Glutamatergic neuron (in vitro differentiated cells): ENCODE measurements around the gene SHTN1. TPM values are rescaled to one million over a fixed set of nuclear protein-coding genes. Genes with fewer than 3 reads are reported as not detected.

ENCODE experiments used
- DNase-seq: peaks from one replicate; pipeline ENCODE4 v3.0.0; 2022
- H3K27ac Mint-ChIP-seq: one replicate; pipeline ENCODE4 v1.8.0; 2020; ENCODE audit warnings: mild to moderate bottlenecking, mixed read lengths, inconsistent platforms; ENCODE audit not compliant: unreplicated experiment
- H3K27me3 Mint-ChIP-seq: one replicate; pipeline ENCODE4 v1.8.0; 2020; ENCODE audit warnings: mild to moderate bottlenecking, moderate library complexity, mixed read lengths, inconsistent platforms; ENCODE audit not compliant: unreplicated experiment
- H3K36me3 Mint-ChIP-seq: one replicate; pipeline ENCODE4 v1.8.0; 2020; ENCODE audit warnings: mild to moderate bottlenecking, mixed read lengths, inconsistent platforms; ENCODE audit not compliant: unreplicated experiment
- H3K4me1 Mint-ChIP-seq: one replicate; pipeline ENCODE4 v1.8.0; 2020; ENCODE audit warnings: mild to moderate bottlenecking, low read depth, mixed read lengths, inconsistent platforms; ENCODE audit not compliant: unreplicated experiment
- H3K4me3 Mint-ChIP-seq: one replicate; pipeline ENCODE4 v1.8.0; 2020; ENCODE audit warnings: mild to moderate bottlenecking, mixed read lengths, inconsistent platforms; ENCODE audit not compliant: unreplicated experiment
- H3K9me3 Mint-ChIP-seq: one replicate; pipeline ENCODE4 v1.8.0; 2020; ENCODE audit warnings: mild to moderate bottlenecking, moderate library complexity, mixed read lengths, inconsistent platforms; ENCODE audit not compliant: unreplicated experiment
- total RNA-seq: library from RNA; stranded (reverse); fragmentation: NEBNext Ultra II Directional; extraction: Animal tissue kit (Norgen Biotek cat#: 25700); gene quantifications from one replicate; pipeline ENCODE4 v1.2.1, GENCODE V29; 2021; ENCODE audit not compliant: unreplicated experiment
- TF ChIP-seq, protein P1 (sequence below): fragments of 200-600 bp; sonication (generic); IDR thresholded peaks from one replicate; pipeline ENCODE4 v1.5.0; 2021; ENCODE audit not compliant: partially characterized antibody, unreplicated experiment

The SHTN1 gene
- total RNA-seq, 1 donor from 2014 or later, result 54.8 TPM

DNA sequence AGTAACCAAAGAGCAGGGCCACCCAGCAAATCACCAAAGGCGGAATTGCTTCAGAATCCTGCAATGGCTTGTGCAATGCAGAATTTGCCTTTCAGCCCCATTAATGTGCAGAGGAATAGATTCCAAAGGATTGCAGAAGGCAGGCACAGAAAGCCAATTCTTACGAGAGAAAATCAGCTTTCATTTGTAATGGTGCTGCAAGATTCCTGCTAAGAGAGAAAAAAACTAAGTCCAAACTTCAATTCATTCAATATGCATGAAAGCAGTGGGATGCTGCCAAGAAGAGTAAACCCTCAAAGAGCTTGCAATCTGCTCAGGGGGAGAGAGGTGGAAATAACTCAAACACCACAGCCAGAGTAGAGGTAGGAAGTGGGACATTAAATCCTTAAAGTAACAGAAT lies 85.3 kb downstream of the SHTN1 start:
- H3K36me3 Mint-ChIP-seq, result no peaks in the 10 kb centered on the region
- H3K27me3 Mint-ChIP-seq, result no peaks in the 10 kb centered on the region
- no peak overlapping the region for H3K27ac Mint-ChIP-seq
- no peak overlapping the region for H3K4me3 Mint-ChIP-seq
- no peaks in the 10 kb centered on the region for H3K9me3 Mint-ChIP-seq
- TF ChIP-seq, protein P1, sequence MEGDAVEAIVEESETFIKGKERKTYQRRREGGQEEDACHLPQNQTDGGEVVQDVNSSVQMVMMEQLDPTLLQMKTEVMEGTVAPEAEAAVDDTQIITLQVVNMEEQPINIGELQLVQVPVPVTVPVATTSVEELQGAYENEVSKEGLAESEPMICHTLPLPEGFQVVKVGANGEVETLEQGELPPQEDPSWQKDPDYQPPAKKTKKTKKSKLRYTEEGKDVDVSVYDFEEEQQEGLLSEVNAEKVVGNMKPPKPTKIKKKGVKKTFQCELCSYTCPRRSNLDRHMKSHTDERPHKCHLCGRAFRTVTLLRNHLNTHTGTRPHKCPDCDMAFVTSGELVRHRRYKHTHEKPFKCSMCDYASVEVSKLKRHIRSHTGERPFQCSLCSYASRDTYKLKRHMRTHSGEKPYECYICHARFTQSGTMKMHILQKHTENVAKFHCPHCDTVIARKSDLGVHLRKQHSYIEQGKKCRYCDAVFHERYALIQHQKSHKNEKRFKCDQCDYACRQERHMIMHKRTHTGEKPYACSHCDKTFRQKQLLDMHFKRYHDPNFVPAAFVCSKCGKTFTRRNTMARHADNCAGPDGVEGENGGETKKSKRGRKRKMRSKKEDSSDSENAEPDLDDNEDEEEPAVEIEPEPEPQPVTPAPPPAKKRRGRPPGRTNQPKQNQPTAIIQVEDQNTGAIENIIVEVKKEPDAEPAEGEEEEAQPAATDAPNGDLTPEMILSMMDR, result no peak
- peaks cover 3% of the 10 kb centered on the region for H3K4me1 Mint-ChIP-seq
- no peak for DNase-seq

- no peak for DNase-seq
- no peak overlapping the region for H3K4me3 Mint-ChIP-seq
- H3K27ac Mint-ChIP-seq, result no peak overlapping the region
- H3K4me1 Mint-ChIP-seq, result peaks cover 3% of the 10 kb centered on the region
- TF ChIP-seq, protein P1, result no peak
- no peaks in the 10 kb centered on the region for H3K27me3 Mint-ChIP-seq
- H3K9me3 Mint-ChIP-seq, result no peaks in the 10 kb centered on the region
- H3K36me3 Mint-ChIP-seq, result no peaks in the 10 kb centered on the region
Measured at GRCh38 chr10:116919164-116919563, 85.8 kb downstream of the SHTN1 start.

DNA sequence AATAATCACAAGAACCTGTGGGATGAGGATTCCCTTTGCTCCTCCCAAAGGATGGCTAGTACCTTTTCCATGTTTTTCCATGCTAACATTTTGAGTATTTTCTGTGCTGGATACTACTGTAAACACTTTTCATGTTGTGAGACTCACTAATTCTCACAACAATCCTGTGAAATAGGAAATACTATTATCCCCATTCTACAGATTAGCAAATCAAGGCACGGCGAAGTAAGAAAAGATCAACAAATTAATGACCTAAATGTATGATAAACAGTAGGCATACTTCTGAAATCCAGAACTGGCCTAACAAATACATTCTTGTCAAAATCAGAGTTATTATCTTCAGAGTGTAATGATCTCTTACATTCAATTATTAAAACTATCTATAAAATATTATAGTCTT lies 86.4 kb downstream of the SHTN1 start:
- Mint-ChIP-seq H3K36me3 (no peaks in the 10 kb centered on the region), H3K4me1 (peaks cover 3% of the 10 kb centered on the region), H3K4me3 (no peak overlapping the region), H3K27ac (no peak overlapping the region), H3K9me3 (no peaks in the 10 kb centered on the region), H3K27me3 (no peaks in the 10 kb centered on the region)
- TF ChIP-seq, protein P1, result no peak
- DNase-seq, result no peak

GRCh38 chr10:116917481-116917880 lies 87.5 kb downstream of the SHTN1 start:
- peaks cover 3% of the 10 kb centered on the region for H3K4me1 Mint-ChIP-seq

DNA sequence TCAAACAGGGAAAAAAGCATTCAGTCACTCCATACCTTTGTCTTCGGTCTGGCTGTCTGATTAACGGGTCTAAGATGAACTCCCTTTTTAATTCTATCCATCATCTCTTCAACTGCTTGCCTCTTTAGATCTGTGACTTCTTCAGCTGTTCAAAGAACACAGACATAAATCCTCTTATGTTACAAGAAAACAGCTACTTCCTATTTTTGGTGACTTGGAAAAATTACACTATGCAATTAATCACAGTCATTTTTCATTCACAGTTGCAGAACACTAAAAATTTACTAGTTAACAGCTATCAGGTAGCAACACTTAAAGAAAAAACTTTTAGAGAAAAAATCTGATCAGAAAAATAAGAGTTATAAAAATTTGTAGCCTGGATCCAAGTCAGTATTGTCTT lies 89.6 kb downstream of the SHTN1 start:
- Mint-ChIP-seq H3K27me3 (no peaks in the 10 kb centered on the region), H3K36me3 (no peaks in the 10 kb centered on the region), H3K4me1 (peaks cover 8% of the 10 kb centered on the region), H3K27ac (no peak overlapping the region), H3K4me3 (no peak overlapping the region), H3K9me3 (no peaks in the 10 kb centered on the region)
- TF ChIP-seq, protein P1, result no peak
- no peak for DNase-seq

More at GRCh38 chr10:116917481-116917880, 87.5 kb downstream of the SHTN1 start:
- Mint-ChIP-seq H3K27ac (no peak overlapping the region), H3K4me3 (no peak overlapping the region), H3K9me3 (no peaks in the 10 kb centered on the region), H3K27me3 (no peaks in the 10 kb centered on the region), H3K36me3 (no peaks in the 10 kb centered on the region)
- TF ChIP-seq, protein P1, result no peak
- DNase-seq, result no peak
